H1 (cell line): ENCODE results near the gene ADIPOR2. TPM values are rescaled to one million over a fixed set of nuclear protein-coding genes. Genes with fewer than 3 reads are reported as not detected.

Experiments used
- ASH2L ChIP-seq: fragments of 200-600, 300-600 bp; sonication (generic); IDR thresholded peaks from one replicate; pipeline ENCODE4 v1.7.1; 2017; ENCODE audit warnings: low read length
- CHD7 ChIP-seq: fragments of 300-600 bp; sonication (generic); IDR thresholded peaks from 2 replicates; pipeline ENCODE4 v1.7.1; 2012; ENCODE audit warnings: low read length, moderate library complexity, mild to moderate bottlenecking, inconsistent platforms; ENCODE audit not compliant: insufficient replicate concordance
- CTBP2 ChIP-seq: IDR thresholded peaks from 2 replicates; pipeline ENCODE4 v1.7.0; 2011; ENCODE audit warnings: borderline replicate concordance, mild to moderate bottlenecking, moderate library complexity, mixed read lengths, low read length; ENCODE audit not compliant: insufficient read depth, insufficient read length
- EGR1 ChIP-seq: IDR thresholded peaks from 2 replicates; pipeline ENCODE4 v1.6.1; 2011; ENCODE audit warnings: low read depth, low read length, borderline replicate concordance
- POLR2AphosphoS5 ChIP-seq: IDR thresholded peaks from 2 replicates; pipeline ENCODE4 v1.6.1; 2011; ENCODE audit warnings: low read depth, low read length
- polyA plus RNA-seq, 7 experiments: library from polyadenylated mRNA; depleted of rRNA in 3 of 7; stranded (reverse) in 5 of 7; unstranded in 2 of 7; fragments of >200 nt in 5 of 7; fragments of 200-250 nt in 2 of 7; gene quantifications; 1 replicate in 5 of 7; 2 replicates in 1 of 7; 4 replicates in 1 of 7; pipeline versions ENCODE4 v1.2.1 to v1.2.3, GENCODE V29; 2011 to 2013; ENCODE audit warnings: missing spikeins in 2 of 7, mixed read lengths in 2 of 7
- total RNA-seq: library from RNA; stranded (reverse); fragmentation: NEBNext Ultra II Directional; extraction: Animal tissue kit (Norgen Biotek cat#: 25700); gene quantifications from 2 replicates; pipeline ENCODE4 v1.2.1, GENCODE V29; 2021

ADIPOR2 gene
- total and polyA plus RNA-seq, 2 of the 8 experiments (the other 6 are each of a cell fraction or from before 2014, with no cell fraction given): 17.5 to 50.8 TPM

DNA sequence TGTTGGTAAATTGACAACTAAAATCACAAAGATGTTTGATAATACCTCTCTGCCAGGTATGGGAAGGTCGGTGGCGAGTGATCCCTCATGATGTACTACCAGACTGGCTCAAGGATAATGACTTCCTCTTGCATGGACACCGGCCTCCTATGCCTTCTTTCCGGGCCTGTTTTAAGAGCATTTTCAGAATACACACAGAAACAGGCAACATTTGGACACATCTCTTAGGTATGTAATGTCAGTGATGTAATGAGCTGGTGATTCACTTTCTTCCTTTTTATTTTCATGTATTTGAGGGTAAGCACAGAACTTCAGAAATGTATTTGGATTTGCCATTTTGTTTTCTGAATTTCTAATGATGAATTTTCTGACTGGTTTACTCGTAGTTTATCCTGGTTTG lies 86.9 kb downstream of the ADIPOR2 start (continued):
- TF ChIP-seq CHD7 (no peak), EGR1 (no peak), POLR2AphosphoS5 (no peak), CTBP2 (no peak), ASH2L (no peak)
